ENCODE results near the gene SYT8. TPM values are rescaled to one million over a fixed set of nuclear protein-coding genes. Genes with fewer than 3 reads are reported as not detected.

SYT8 gene
- total RNA-seq, 1 experiment from 2014 or later = not detected

- TF ChIP-seq CTCF (conservative IDR thresholded peaks at IDR 0.05) = no peak
- peaks cover 2 to 7% of the 10 kb centered on the region in 2 experiments; a peak in 3 of 4 replicates for H3K4me1 Mint-ChIP-seq
- no peak overlapping the region for H3K27ac ChIP-seq (ENCODE audit: insufficient read length, low read depth, low read length)
- no peak overlapping the region for H3K56ac ChIP-seq (ENCODE audit: insufficient read length, low read depth, low read length)
- no peak overlapping the region for H2AFZ ChIP-seq (ENCODE audit: low read length)
- H2BK120ac ChIP-seq (ENCODE audit: low read depth, low read length, poor library complexity, severe bottlenecking) = no peak overlapping the region
- H3K23ac ChIP-seq (ENCODE audit: insufficient read length, low read depth, low read length) = no peak overlapping the region
- no peaks in the 10 kb centered on the region for H3K23me2 ChIP-seq (ENCODE audit: insufficient read length, low read depth, low read length, poor library complexity, severe bottlenecking)
- no peak overlapping the region for H3K18ac ChIP-seq (ENCODE audit: insufficient read length, low read depth, low read length)
- H3K27me3 ChIP-seq (ENCODE audit: insufficient read depth, low read length) = no peaks in the 10 kb centered on the region
- no peak overlapping the region for H4K5ac ChIP-seq (ENCODE audit: insufficient read length, low read depth, low read length)
- no peaks in the 10 kb centered on the region for H3K4me1 ChIP-seq (ENCODE audit: insufficient read depth, low read length)
- H3K4me2 ChIP-seq (ENCODE audit: insufficient read depth, insufficient read length, low read length) = no peak overlapping the region
- no CpG with 5 or more reads among the region's 50 CpGs for WGBS (ENCODE audit: extremely low coverage, insufficient read length, low lambda C conversion rate)
- no peaks in the 10 kb centered on the region for H3K9me3 ChIP-seq (ENCODE audit: control insufficient read depth, low read depth, low read length)
- no peak overlapping the region for H2BK20ac ChIP-seq (ENCODE audit: low read depth, low read length, poor library complexity, severe bottlenecking)
- no peak overlapping the region for H3K27ac Mint-ChIP-seq
- H2BK15ac ChIP-seq (ENCODE audit: low read depth, low read length) = no peak overlapping the region
- H2AK5ac ChIP-seq (ENCODE audit: insufficient read length, low read length) = no peak overlapping the region
- no peak overlapping the region for H2BK5ac ChIP-seq (ENCODE audit: insufficient read length, low read length)
- no peak overlapping the region for H3K4ac ChIP-seq (ENCODE audit: low read depth, low read length)
- H4K20me1 ChIP-seq (ENCODE audit: control insufficient read depth, insufficient read depth, insufficient read length) = no peaks in the 10 kb centered on the region
- H3T11ph ChIP-seq (ENCODE audit: low read length) = no peak overlapping the region
- no peaks in the 10 kb centered on the region for H3K79me2 ChIP-seq (ENCODE audit: insufficient read depth, low read length)
- no peak for DNase-seq
- H3K4me3 Mint-ChIP-seq = peak overlapping the region in 1 of 2 experiments; percentile 65; a peak in 2 of 5 replicates
- H4K91ac ChIP-seq (ENCODE audit: insufficient read length, low read depth, low read length) = no peak overlapping the region
- H3K14ac ChIP-seq (ENCODE audit: insufficient read depth, low read length) = peak overlapping the region; percentile 57; the same call in 1 of the 2 replicates
- no peaks in the 10 kb centered on the region for H3K9me3 Mint-ChIP-seq
- no peaks in the 10 kb centered on the region for H3K79me1 ChIP-seq (ENCODE audit: insufficient read depth, low read depth, low read length, poor library complexity, severe bottlenecking)
- H2BK12ac ChIP-seq (ENCODE audit: insufficient read length, low read depth, low read length) = no peak overlapping the region
- no peaks in the 10 kb centered on the region for H3K36me3 Mint-ChIP-seq (ENCODE audit: insufficient read depth in 1 of 3, low read depth in 3 of 3)
- no peak overlapping the region for H4K8ac ChIP-seq (replicated peaks; ENCODE audit: insufficient read length, low read depth, low read length)
- no peak overlapping the region for H3K9ac ChIP-seq (ENCODE audit: extremely low read depth, insufficient read length, low read length)
- H3K27me3 Mint-ChIP-seq (ENCODE audit: low read depth) = peaks cover 18% of the 10 kb centered on the region
Measured at GRCh38 chr11:1870721-1871466, 36.1 kb downstream of the SYT8 start.

Measured in H9 (cell line).